GM12875 (cell line): ENCODE measurements around the gene ZNF827.

Experiments used
- H3K4me3 ChIP-seq: one replicate; pipeline ENCODE4 v1.5.1; 2011; ENCODE audit warnings: low read depth, low read length, control low read depth
- CTCF ChIP-seq: IDR thresholded peaks from 2 replicates; pipeline ENCODE4 v1.5.1; 2011; ENCODE audit warnings: low read depth, mild to moderate bottlenecking, control low read depth, inconsistent platforms, low read length, moderate library complexity, borderline replicate concordance; ENCODE audit not compliant: insufficient read depth

ZNF827 gene

GRCh38 chr4:145859426-145859825 lies 79.2 kb downstream of the ZNF827 start:
- H3K4me3 ChIP-seq = no peak overlapping the region
- TF ChIP-seq CTCF = no peak

GRCh38 chr4:145852256-145852839 lies 86.3 kb downstream of the ZNF827 start:
- no peak overlapping the region for H3K4me3 ChIP-seq
- TF ChIP-seq CTCF = no peak

GRCh38 chr4:145851511-145852201 lies 87.0 kb downstream of the ZNF827 start:
- no peak for TF ChIP-seq CTCF
- H3K4me3 ChIP-seq = no peak overlapping the region

GRCh38 chr4:145847764-145848163 lies 90.9 kb downstream of the ZNF827 start:
- no peak for TF ChIP-seq CTCF
- H3K4me3 ChIP-seq = no peak overlapping the region

- H3K4me3 ChIP-seq = no peak overlapping the region
- TF ChIP-seq CTCF = no peak
These were observed 93.5 kb downstream of the ZNF827 start for GRCh38 chr4:145845118-145845517.

- H3K4me3 ChIP-seq = no peak overlapping the region
- no peak for TF ChIP-seq CTCF
These were observed 95.0 kb downstream of the ZNF827 start for GRCh38 chr4:145843639-145844038.

GRCh38 chr4:145843148-145843547 lies 95.5 kb downstream of the ZNF827 start:
- no peak for TF ChIP-seq CTCF
- no peak overlapping the region for H3K4me3 ChIP-seq
